Uterus (tissue), 2 donors: ENCODE measurements around the gene DACT1.

Experiments
- CTCF ChIP-seq, 4 experiments: fragments of 200-600 bp in 2 of 4; fragments of 450-650 bp in 2 of 4; sonication (generic) in 2 of 4; IDR thresholded peaks; one replicate each; pipeline ENCODE4 v1.5.1; 2016 to 2019; ENCODE audit warnings: antibody characterized with exemption in 4 of 4, mild to moderate bottlenecking in 2 of 4, moderate library complexity in 1 of 4
- POLR2A ChIP-seq, 2 donors: fragments of 450-650 bp; IDR thresholded peaks; one replicate each; pipeline ENCODE4 v1.6.1; 2016; ENCODE audit warnings: antibody characterized with exemption in 2 of 2, mild to moderate bottlenecking in 1 of 2, moderate library complexity in 1 of 2

DNA sequence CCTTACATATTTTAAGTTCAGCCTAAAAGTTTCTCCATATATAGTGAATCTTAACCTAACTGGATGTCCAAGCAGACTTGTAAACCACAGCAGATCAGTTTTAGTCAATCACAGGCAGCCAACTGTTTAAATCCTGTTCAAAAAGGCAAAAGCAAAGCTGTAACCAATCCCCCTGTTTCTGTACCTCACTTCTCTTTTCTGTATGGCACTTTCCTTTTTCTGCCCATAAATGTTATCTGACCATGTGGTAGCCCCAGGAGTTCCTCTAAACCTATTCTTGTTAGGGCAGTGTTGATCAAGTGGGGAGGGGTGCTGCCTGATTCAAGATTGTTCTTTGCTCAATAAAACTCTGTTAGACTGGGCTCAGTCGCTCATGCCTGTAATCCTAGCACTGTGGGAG is 8.5 kb upstream of the DACT1 start:
- TF ChIP-seq CTCF (IDR thresholded peaks at IDR 0.05) (no peak), POLR2A (IDR thresholded peaks at IDR 0.05) (no peak)
